ENCODE results near the gene ESYT2.

The ESYT2 gene

GRCh38 chr7:158858592-158859503 lies 29.5 kb upstream of the ESYT2 start:
- no peak for TF ChIP-seq CTCF (IDR thresholded peaks at IDR 0.05; ENCODE audit: insufficient read depth, low read length, missing control alignments)
- CTCF ChIA-PET, result no interaction called here
- H3K4me3 ChIP-seq (ENCODE audit: low read depth, low read length), result no peak overlapping the region
- POLR2A ChIA-PET, result no interaction called here
- no peak for DNase-seq (ENCODE audit: low read depth, low spot score)

- POLR2A ChIA-PET, result no interaction called here
- H3K4me3 ChIP-seq (ENCODE audit: low read depth, low read length), result peak overlapping the region; percentile 83
- CTCF ChIA-PET, result no interaction called here
- no peak for DNase-seq (ENCODE audit: low read depth, low spot score)
- no peak for TF ChIP-seq CTCF (IDR thresholded peaks at IDR 0.05; ENCODE audit: insufficient read depth, low read length, missing control alignments)
Measured at GRCh38 chr7:158856883-158857668, 27.8 kb upstream of the ESYT2 start.

- POLR2A ChIA-PET, result interaction anchor here (1.2 kb wide), 1 partner anchor 17 kb away, joined by 4 read pairs; no protein-coding TSS in a partner anchor
- TF ChIP-seq CTCF (IDR thresholded peaks at IDR 0.05; ENCODE audit: insufficient read depth, low read length, missing control alignments), result no peak
- CTCF ChIA-PET, result interaction anchor here (1.2 kb wide), 1 partner anchor 15 kb away, joined by 3 read pairs; no protein-coding TSS in a partner anchor
- no peak for DNase-seq (ENCODE audit: low read depth, low spot score)
- H3K4me3 ChIP-seq (ENCODE audit: low read depth, low read length), result no peak overlapping the region
Measured at GRCh38 chr7:158854681-158855081, 25.4 kb upstream of the ESYT2 start.

- CTCF ChIA-PET, result no interaction called here
Measured at GRCh38 chr7:158850545-158851102, 21.3 kb upstream of the ESYT2 start.

GRCh38 chr7:158849768-158850544 lies 20.6 kb upstream of the ESYT2 start:
- ChIA-PET CTCF (no interaction called here), POLR2A (no interaction called here)
- H3K4me3 ChIP-seq (ENCODE audit: low read depth, low read length), result no peak overlapping the region
- no peak for TF ChIP-seq CTCF (IDR thresholded peaks at IDR 0.05; ENCODE audit: insufficient read depth, low read length, missing control alignments)
- no peak for DNase-seq (ENCODE audit: low read depth, low spot score)

More at GRCh38 chr7:158850545-158851102, 21.3 kb upstream of the ESYT2 start:
- no peak overlapping the region for H3K4me3 ChIP-seq (ENCODE audit: low read depth, low read length)
- POLR2A ChIA-PET, result no interaction called here
- no peak for TF ChIP-seq CTCF (IDR thresholded peaks at IDR 0.05; ENCODE audit: insufficient read depth, low read length, missing control alignments)
- no peak for DNase-seq (ENCODE audit: low read depth, low spot score)
